Peyer's patch (tissue), 4 donors: ENCODE measurements around the gene PDE4D. TPM values are rescaled to one million over a fixed set of nuclear protein-coding genes. Genes with fewer than 3 reads are reported as not detected.
"Not testable (repeated sequence)": the region's sequence is repeated elsewhere in the genome, so short reads cannot be mapped to it uniquely, and the experiment has no call there.

Experiments
- DNase-seq, 3 donors: peaks; one replicate each; pipeline ENCODE4 v3.0.0-alpha.2; 2017 to 2019
- H3K27ac ChIP-seq, 4 donors: fragments of 200-600 bp; sonication (generic); one replicate each; pipeline ENCODE4 v1.5.1; 2016 to 2019
- H3K27me3 ChIP-seq, 2 donors: fragments of 200-600 bp; sonication (generic); one replicate each; pipeline ENCODE4 v1.5.1; 2019
- H3K36me3 ChIP-seq, 3 donors: fragments of 200-600 bp; sonication (generic); one replicate each; pipeline ENCODE4 v1.5.1; 2016 to 2019
- H3K4me1 ChIP-seq, 4 donors: fragments of 200-600 bp; sonication (generic); one replicate each; pipeline ENCODE4 v1.5.1; 2016 to 2019
- H3K4me3 ChIP-seq, 4 donors: fragments of 200-600 bp; sonication (generic); 1 replicate in 3 of 4; 2 replicates in 1 of 4; pipeline ENCODE4 v1.5.1; 2016 to 2019; ENCODE audit warnings: mild to moderate bottlenecking in 1 of 4
- H3K9me3 ChIP-seq, 4 donors: fragments of 200-600 bp; sonication (generic); one replicate each; pipeline ENCODE4 v1.5.1; 2016 to 2019; ENCODE audit warnings: mild to moderate bottlenecking in 1 of 4
- POLR2A ChIP-seq, 2 donors: fragments of 450-650 bp; IDR thresholded peaks; one replicate each; pipeline ENCODE4 v1.5.1; 2017; ENCODE audit warnings: antibody characterized with exemption in 2 of 2, mild to moderate bottlenecking in 2 of 2, moderate library complexity in 2 of 2
- total RNA-seq, 4 donors: library from RNA; depleted of rRNA; stranded (reverse); fragments of >200 nt; gene quantifications; one replicate each; pipeline ENCODE4 v1.1.0, GENCODE V29; 2016
- TF ChIP-seq, protein P1 (sequence below), 6 experiments: fragments of 450-650 bp in 4 of 6; fragments of 200-600 bp in 2 of 6; sonication (generic) in 1 of 6; IDR thresholded peaks; one replicate each; pipeline ENCODE4 v1.5.1; 2017 to 2019; ENCODE audit warnings: antibody characterized with exemption in 6 of 6, mild to moderate bottlenecking in 3 of 6, moderate library complexity in 1 of 6

Gene PDE4D
- total RNA-seq, 4 donors from 2014 or later, result 19.8 to 89.1 (median 43.9) TPM

GRCh38 chr5:59401637-59402036 lies 491.9 kb downstream of the PDE4D start:
- TF ChIP-seq, protein P1, sequence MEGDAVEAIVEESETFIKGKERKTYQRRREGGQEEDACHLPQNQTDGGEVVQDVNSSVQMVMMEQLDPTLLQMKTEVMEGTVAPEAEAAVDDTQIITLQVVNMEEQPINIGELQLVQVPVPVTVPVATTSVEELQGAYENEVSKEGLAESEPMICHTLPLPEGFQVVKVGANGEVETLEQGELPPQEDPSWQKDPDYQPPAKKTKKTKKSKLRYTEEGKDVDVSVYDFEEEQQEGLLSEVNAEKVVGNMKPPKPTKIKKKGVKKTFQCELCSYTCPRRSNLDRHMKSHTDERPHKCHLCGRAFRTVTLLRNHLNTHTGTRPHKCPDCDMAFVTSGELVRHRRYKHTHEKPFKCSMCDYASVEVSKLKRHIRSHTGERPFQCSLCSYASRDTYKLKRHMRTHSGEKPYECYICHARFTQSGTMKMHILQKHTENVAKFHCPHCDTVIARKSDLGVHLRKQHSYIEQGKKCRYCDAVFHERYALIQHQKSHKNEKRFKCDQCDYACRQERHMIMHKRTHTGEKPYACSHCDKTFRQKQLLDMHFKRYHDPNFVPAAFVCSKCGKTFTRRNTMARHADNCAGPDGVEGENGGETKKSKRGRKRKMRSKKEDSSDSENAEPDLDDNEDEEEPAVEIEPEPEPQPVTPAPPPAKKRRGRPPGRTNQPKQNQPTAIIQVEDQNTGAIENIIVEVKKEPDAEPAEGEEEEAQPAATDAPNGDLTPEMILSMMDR (IDR thresholded peaks at IDR 0.05), result no peak
- no peak for TF ChIP-seq POLR2A (IDR thresholded peaks at IDR 0.05)
- no peak overlapping the region for H3K27ac ChIP-seq
- DNase-seq, result no peak
- H3K4me1 ChIP-seq, result no peaks in the 10 kb centered on the region
- H3K36me3 ChIP-seq, result no peaks in the 10 kb centered on the region
- no peak overlapping the region for H3K4me3 ChIP-seq
- no peaks in the 10 kb centered on the region for H3K27me3 ChIP-seq
- no peaks in the 10 kb centered on the region for H3K9me3 ChIP-seq

DNA sequence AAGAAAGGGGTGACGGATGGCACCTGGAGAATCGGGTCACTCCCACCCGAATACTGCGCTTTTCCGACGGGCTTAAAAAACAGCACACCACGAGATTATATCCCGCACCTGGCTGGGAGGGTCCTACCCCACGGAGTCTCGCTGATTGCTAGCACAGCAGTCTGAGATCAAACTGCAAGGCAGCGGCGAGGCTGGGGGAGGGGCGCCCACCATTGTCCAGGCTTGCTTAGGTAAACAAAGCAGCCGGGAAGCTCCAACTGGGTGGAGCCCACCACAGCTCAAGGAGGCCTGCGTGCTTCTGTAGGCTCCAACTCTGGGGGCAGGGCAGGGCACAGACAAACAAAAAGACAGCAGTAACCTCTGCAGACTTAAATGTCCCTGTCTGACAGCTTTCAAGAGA lies 498.6 kb downstream of the PDE4D start:
- not testable (repeated sequence) for H3K36me3 ChIP-seq, H3K27me3 ChIP-seq, H3K9me3 ChIP-seq, H3K27ac ChIP-seq, H3K4me1 ChIP-seq, H3K4me3 ChIP-seq, DNase-seq

DNA sequence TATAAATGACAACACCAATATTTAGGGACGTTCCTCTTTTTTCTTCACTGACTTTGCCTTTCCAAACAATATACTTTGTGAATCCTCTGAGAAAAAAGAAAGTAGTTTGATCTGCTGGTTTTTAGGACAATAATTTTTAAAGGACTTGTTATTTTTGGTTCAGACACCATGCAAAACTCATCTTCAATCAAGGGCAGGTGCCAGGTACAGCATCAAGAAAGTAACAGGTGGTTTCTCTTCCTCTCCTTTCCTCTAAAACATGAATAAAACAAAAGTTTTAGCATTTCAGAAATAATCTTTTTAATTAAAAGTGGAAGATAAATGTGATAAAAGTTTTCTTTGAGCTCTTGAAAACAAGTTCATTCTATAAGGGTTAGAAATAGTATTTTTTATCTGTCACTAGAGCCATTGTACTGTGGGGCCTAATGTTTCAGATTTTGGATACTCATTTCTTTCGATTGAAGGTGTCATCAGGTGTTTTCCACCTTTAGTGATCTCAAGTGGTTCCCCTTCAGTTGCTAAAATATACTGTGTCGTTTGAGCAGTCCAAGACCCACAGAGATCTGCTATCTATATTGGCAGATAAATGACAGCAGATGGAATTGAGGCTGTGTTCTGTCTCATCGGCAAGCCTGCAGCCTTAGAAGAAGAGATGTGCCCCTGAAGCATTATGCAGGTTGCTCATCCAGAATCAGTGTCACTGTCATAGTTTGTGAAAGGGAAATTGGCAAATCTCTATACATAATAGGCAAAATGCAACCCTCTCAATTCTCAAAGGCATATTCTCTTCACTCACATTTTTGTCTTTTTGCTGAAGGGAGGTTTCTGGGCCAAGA lies 499.7 kb downstream of the PDE4D start:
- TF ChIP-seq, protein P1 (IDR thresholded peaks at IDR 0.05), result no peak
- no peak for TF ChIP-seq POLR2A (IDR thresholded peaks at IDR 0.05)
- no peak overlapping the region for H3K27ac ChIP-seq
- no peaks in the 10 kb centered on the region for H3K36me3 ChIP-seq
- H3K27me3 ChIP-seq, result no peaks in the 10 kb centered on the region
- H3K4me3 ChIP-seq, result no peak overlapping the region
- no peaks in the 10 kb centered on the region for H3K4me1 ChIP-seq
- no peaks in the 10 kb centered on the region for H3K9me3 ChIP-seq
- DNase-seq, result no peak

DNA sequence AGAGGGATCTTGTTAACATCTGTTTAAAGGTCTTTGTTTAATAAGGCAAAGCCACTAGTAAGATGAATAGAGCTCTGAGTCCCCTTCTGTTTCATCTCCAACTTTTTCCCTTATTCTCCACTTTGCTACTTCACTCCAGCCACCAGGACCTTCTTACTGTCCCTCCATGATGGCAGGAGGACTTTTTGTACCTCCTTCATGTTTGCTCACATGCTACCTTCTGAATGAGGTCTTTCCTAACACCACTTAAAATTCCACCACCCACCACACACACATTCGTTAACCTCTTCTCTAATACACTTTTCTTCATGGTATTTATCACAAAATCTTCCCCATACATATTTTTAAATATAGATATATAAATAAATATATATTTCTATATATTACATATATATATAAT lies 501.9 kb downstream of the PDE4D start:
- TF ChIP-seq, protein P1 (IDR thresholded peaks at IDR 0.05), result no peak
- TF ChIP-seq POLR2A (IDR thresholded peaks at IDR 0.05), result no peak
- DNase-seq, result no peak
- no peak overlapping the region for H3K27ac ChIP-seq

GRCh38 chr5:59390989-59391388 lies 502.5 kb downstream of the PDE4D start:
- TF ChIP-seq POLR2A (IDR thresholded peaks at IDR 0.05), result no peak
- TF ChIP-seq, protein P1 (IDR thresholded peaks at IDR 0.05), result no peak
- Histone ChIP-seq H3K4me1 (no peaks in the 10 kb centered on the region), H3K27me3 (no peaks in the 10 kb centered on the region), H3K4me3 (no peak overlapping the region), H3K9me3 (no peaks in the 10 kb centered on the region), H3K27ac (no peak overlapping the region), H3K36me3 (no peaks in the 10 kb centered on the region)
- no peak for DNase-seq

More for the DNA sequence above, 501.9 kb downstream of the PDE4D start:
- Histone ChIP-seq H3K4me1 (no peaks in the 10 kb centered on the region), H3K36me3 (no peaks in the 10 kb centered on the region), H3K27me3 (no peaks in the 10 kb centered on the region), H3K4me3 (no peak overlapping the region), H3K9me3 (no peaks in the 10 kb centered on the region)

GRCh38 chr5:59390074-59390659 lies 503.4 kb downstream of the PDE4D start:
- no peaks in the 10 kb centered on the region for H3K9me3 ChIP-seq
- TF ChIP-seq, protein P1 (IDR thresholded peaks at IDR 0.05), result peak; percentile 31 to 71 (median 64)
- TF ChIP-seq POLR2A (IDR thresholded peaks at IDR 0.05), result no peak
- H3K27ac ChIP-seq, result no peak overlapping the region
- H3K27me3 ChIP-seq, result no peaks in the 10 kb centered on the region
- H3K4me1 ChIP-seq, result no peaks in the 10 kb centered on the region
- H3K4me3 ChIP-seq, result no peak overlapping the region
- DNase-seq, result peak in 1 of 3 donors; percentile 16
- no peaks in the 10 kb centered on the region for H3K36me3 ChIP-seq
